Choroid plexus epithelial cell (primary cell): ENCODE data around the gene MORF4L2.
"Not testable (repeated sequence)": the region's sequence is repeated elsewhere in the genome, so short reads cannot be mapped to it uniquely, and the experiment has no call there.

Experiments
- DNase-seq: peaks from one replicate; pipeline ENCODE4 v3.0.0-alpha.2; 2010; ENCODE audit warnings: low read depth
- H3K4me3 ChIP-seq: 2 replicates; pipeline ENCODE4 v1.5.1; 2011; ENCODE audit warnings: low read depth, mild to moderate bottlenecking, control low read depth, low read length, moderate library complexity
- CTCF ChIP-seq: conservative IDR thresholded peaks from 2 replicates; pipeline ENCODE4 v1.5.1; 2011; ENCODE audit warnings: low read depth, mild to moderate bottlenecking, control low read depth, inconsistent platforms, low read length, moderate library complexity

The MORF4L2 gene

GRCh38 chrX:103658681-103659433, 27.6 kb downstream of the MORF4L2 start:
- no peak for DNase-seq
- no peak for TF ChIP-seq CTCF
- no peak overlapping the region for H3K4me3 ChIP-seq

- H3K4me3 ChIP-seq, DNase-seq: not testable (repeated sequence)
Measured at GRCh38 chrX:103657066-103657465, 29.4 kb downstream of the MORF4L2 start.

GRCh38 chrX:103656617-103657016, 29.9 kb downstream of the MORF4L2 start:
- no peak overlapping the region for H3K4me3 ChIP-seq
- no peak for DNase-seq
- TF ChIP-seq CTCF: no peak

GRCh38 chrX:103655230-103656000, 31.1 kb downstream of the MORF4L2 start:
- DNase-seq, H3K4me3 ChIP-seq: not testable (repeated sequence)

- no peak overlapping the region for H3K4me3 ChIP-seq
- TF ChIP-seq CTCF: no peak
- DNase-seq: no peak
Measured at GRCh38 chrX:103651151-103651773, 35.2 kb downstream of the MORF4L2 start.

- no peak for DNase-seq
- no peak for TF ChIP-seq CTCF
- no peak overlapping the region for H3K4me3 ChIP-seq
Measured at GRCh38 chrX:103647630-103648029, 38.9 kb downstream of the MORF4L2 start.

- no peak for TF ChIP-seq CTCF
- no peak overlapping the region for H3K4me3 ChIP-seq
- DNase-seq: no peak
Measured at GRCh38 chrX:103644125-103644524, 42.4 kb downstream of the MORF4L2 start.
